ENCODE data around the gene NPAS3.

DNA sequence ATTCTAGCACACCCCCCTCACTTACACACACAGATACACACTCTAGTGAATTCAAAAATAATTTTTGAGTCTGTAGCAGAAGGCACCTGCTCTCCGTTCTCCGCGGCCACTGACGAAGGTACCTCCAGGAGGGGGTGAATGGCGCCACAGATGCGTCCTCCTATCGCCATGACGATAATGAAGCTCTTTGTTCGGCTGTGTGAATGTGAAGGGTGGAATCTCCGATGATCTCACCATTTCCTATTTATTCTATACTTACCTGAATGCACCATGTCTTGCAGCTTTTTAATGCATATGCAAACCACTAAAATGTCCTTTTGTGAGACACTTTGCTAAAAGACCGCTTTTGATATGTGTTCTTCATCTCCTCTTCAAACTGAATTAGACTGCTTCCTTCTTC is 849.5 kb downstream of the NPAS3 start:
- TF ChIP-seq, protein P1, sequence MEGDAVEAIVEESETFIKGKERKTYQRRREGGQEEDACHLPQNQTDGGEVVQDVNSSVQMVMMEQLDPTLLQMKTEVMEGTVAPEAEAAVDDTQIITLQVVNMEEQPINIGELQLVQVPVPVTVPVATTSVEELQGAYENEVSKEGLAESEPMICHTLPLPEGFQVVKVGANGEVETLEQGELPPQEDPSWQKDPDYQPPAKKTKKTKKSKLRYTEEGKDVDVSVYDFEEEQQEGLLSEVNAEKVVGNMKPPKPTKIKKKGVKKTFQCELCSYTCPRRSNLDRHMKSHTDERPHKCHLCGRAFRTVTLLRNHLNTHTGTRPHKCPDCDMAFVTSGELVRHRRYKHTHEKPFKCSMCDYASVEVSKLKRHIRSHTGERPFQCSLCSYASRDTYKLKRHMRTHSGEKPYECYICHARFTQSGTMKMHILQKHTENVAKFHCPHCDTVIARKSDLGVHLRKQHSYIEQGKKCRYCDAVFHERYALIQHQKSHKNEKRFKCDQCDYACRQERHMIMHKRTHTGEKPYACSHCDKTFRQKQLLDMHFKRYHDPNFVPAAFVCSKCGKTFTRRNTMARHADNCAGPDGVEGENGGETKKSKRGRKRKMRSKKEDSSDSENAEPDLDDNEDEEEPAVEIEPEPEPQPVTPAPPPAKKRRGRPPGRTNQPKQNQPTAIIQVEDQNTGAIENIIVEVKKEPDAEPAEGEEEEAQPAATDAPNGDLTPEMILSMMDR (IDR thresholded peaks at IDR 0.05): no peak
- TF ChIP-seq POLR2A (IDR thresholded peaks at IDR 0.05): no peak
